ENCODE data around the gene RASAL2. TPM values are rescaled to one million over a fixed set of nuclear protein-coding genes. Genes with fewer than 3 reads are reported as not detected.

Gene RASAL2
- total RNA-seq, 1 experiment from 2014 or later = 36.8 TPM

DNA sequence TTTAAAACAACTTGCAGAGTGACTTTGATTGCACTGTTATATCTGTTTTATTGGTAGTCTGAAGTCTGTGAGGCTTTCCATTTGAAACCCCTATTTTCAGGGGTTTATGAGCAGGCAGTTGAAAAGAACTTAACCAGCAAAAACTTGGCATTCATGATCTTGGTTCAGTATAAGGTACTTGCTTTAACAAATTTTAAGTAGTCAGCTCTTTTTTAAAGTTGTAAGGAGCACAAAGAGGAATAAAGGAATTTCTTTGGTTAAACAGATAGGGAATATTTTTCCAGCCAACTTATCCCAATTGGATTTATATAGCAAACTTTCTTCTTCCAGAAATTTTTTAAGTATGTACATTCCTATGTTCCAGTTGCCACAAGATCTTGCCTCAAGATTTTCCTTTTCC lies 138.2 kb downstream of the RASAL2 start:
- no peak for DNase-seq
- H3K27me3 Mint-ChIP-seq (ENCODE audit: insufficient read depth, unreplicated experiment) = no peaks in the 10 kb centered on the region
- peaks cover 4% of the 10 kb centered on the region for H3K4me1 Mint-ChIP-seq (ENCODE audit: low read depth, unreplicated experiment)
- H3K9me3 Mint-ChIP-seq (ENCODE audit: unreplicated experiment) = no peaks in the 10 kb centered on the region
- H3K36me3 Mint-ChIP-seq (ENCODE audit: insufficient read depth, unreplicated experiment) = peaks cover 17% of the 10 kb centered on the region
- ChIA-PET CTCF (no interaction called here), POLR2A (no interaction called here)
- intact Hi-C loops (cut with micrococcal nuclease; ENCODE audit: unreplicated experiment) = no loop called here
- no peak overlapping the region for H3K4me3 Mint-ChIP-seq (ENCODE audit: unreplicated experiment)
- Histone ChIP-seq H3K36me3 (ENCODE audit: control insufficient read depth, insufficient read depth, low read length) (no peaks in the 10 kb centered on the region), H3K4me1 (no peaks in the 10 kb centered on the region), H3K27me3 (replicated peaks; ENCODE audit: control insufficient read depth, insufficient read depth, low read length) (no peaks in the 10 kb centered on the region), H3K9me3 (no peaks in the 10 kb centered on the region), H3K4me3 (ENCODE audit: low read depth, low read length) (no peak overlapping the region)
- TF ChIP-seq, protein P1, sequence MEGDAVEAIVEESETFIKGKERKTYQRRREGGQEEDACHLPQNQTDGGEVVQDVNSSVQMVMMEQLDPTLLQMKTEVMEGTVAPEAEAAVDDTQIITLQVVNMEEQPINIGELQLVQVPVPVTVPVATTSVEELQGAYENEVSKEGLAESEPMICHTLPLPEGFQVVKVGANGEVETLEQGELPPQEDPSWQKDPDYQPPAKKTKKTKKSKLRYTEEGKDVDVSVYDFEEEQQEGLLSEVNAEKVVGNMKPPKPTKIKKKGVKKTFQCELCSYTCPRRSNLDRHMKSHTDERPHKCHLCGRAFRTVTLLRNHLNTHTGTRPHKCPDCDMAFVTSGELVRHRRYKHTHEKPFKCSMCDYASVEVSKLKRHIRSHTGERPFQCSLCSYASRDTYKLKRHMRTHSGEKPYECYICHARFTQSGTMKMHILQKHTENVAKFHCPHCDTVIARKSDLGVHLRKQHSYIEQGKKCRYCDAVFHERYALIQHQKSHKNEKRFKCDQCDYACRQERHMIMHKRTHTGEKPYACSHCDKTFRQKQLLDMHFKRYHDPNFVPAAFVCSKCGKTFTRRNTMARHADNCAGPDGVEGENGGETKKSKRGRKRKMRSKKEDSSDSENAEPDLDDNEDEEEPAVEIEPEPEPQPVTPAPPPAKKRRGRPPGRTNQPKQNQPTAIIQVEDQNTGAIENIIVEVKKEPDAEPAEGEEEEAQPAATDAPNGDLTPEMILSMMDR (IDR thresholded peaks at IDR 0.05; ENCODE audit: insufficient read depth in 1 of 2, low read depth in 1 of 2, low read length in 1 of 2, severe bottlenecking in 1 of 2, unreplicated experiment in 1 of 2) = no peak
- no TSS peak for BruUV-seq (replicated peaks)
- H3K27ac Mint-ChIP-seq (ENCODE audit: unreplicated experiment) = no peak overlapping the region

DNA sequence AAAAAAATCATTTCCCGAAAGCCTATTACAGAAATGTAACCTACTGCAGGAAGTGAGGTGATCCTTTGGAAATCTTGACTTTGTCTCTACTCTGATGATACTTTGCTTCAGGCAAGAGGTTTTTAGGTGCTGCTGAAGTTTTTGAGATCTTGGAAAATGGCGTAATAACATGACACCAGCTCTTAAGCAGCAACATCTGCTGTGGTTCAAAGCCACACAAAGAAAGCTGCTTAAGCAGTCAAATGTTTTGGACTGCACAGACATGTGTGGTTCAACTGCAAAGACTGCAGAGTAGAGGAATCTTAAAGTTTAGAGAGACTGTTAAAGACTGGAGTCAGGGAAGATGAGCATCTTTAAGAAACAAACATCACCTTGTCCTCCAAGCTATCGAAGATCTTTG lies 139.0 kb downstream of the RASAL2 start:
- Histone ChIP-seq H3K27me3 (replicated peaks; ENCODE audit: control insufficient read depth, insufficient read depth, low read length) (no peaks in the 10 kb centered on the region), H3K36me3 (ENCODE audit: control insufficient read depth, insufficient read depth, low read length) (no peaks in the 10 kb centered on the region), H3K4me1 (no peaks in the 10 kb centered on the region), H3K4me3 (ENCODE audit: low read depth, low read length) (no peak overlapping the region), H3K9me3 (no peaks in the 10 kb centered on the region)
- Mint-ChIP-seq H3K9me3 (ENCODE audit: unreplicated experiment) (no peaks in the 10 kb centered on the region), H3K4me1 (ENCODE audit: low read depth, unreplicated experiment) (no peaks in the 10 kb centered on the region), H3K4me3 (ENCODE audit: unreplicated experiment) (no peak overlapping the region), H3K27me3 (ENCODE audit: insufficient read depth, unreplicated experiment) (no peaks in the 10 kb centered on the region), H3K36me3 (ENCODE audit: insufficient read depth, unreplicated experiment) (peaks cover 12% of the 10 kb centered on the region), H3K27ac (ENCODE audit: unreplicated experiment) (no peak overlapping the region)
- CTCF ChIA-PET = no interaction called here
- TF ChIP-seq, protein P1 (IDR thresholded peaks at IDR 0.05; ENCODE audit: insufficient read depth in 1 of 2, low read depth in 1 of 2, low read length in 1 of 2, severe bottlenecking in 1 of 2, unreplicated experiment in 1 of 2) = no peak
- POLR2A ChIA-PET = no interaction called here
- no TSS peak for BruUV-seq (replicated peaks)
- intact Hi-C loops (cut with micrococcal nuclease; ENCODE audit: unreplicated experiment) = no loop called here
- no peak for DNase-seq

DNA sequence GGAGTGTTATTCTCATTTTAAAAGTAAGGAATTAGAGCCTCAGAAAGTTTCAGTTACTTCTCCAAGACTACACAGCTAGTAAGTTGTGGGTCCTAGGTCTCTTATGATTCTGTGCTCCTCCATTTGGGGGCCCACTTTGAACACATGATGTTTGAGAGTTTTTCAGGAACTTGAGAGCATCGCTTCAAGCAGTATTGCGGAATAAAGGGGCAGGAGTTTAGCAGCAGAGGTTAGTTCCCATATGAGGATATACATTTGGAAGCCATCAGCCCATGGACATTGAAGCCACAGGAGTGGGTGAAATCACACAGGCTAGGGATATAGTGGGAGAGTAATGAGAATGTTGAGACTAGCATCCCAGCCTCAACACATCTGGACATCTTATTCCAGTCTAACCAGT lies 143.2 kb downstream of the RASAL2 start:
- Histone ChIP-seq H3K4me3 (ENCODE audit: low read depth, low read length) (no peak overlapping the region), H3K9me3 (no peaks in the 10 kb centered on the region), H3K4me1 (peaks cover 15% of the 10 kb centered on the region; the same call in 1 of the 2 replicates), H3K27me3 (replicated peaks; ENCODE audit: control insufficient read depth, insufficient read depth, low read length) (no peaks in the 10 kb centered on the region), H3K36me3 (ENCODE audit: control insufficient read depth, insufficient read depth, low read length) (no peaks in the 10 kb centered on the region)
- no peak for DNase-seq
- H3K27ac Mint-ChIP-seq (ENCODE audit: unreplicated experiment) = no peak overlapping the region
- BruUV-seq (replicated peaks) = no TSS peak
- TF ChIP-seq, protein P1 (IDR thresholded peaks at IDR 0.05; ENCODE audit: insufficient read depth in 1 of 2, low read depth in 1 of 2, low read length in 1 of 2, severe bottlenecking in 1 of 2, unreplicated experiment in 1 of 2) = no peak
- no peak overlapping the region for H3K4me3 Mint-ChIP-seq (ENCODE audit: unreplicated experiment)
- peaks cover 8% of the 10 kb centered on the region for H3K4me1 Mint-ChIP-seq (ENCODE audit: low read depth, unreplicated experiment)
- ChIA-PET CTCF (interaction anchor here (0.7 kb wide), 1 partner anchor 22 kb away, joined by 3 read pairs; no protein-coding TSS in a partner anchor), POLR2A (no interaction called here)
- intact Hi-C loops (cut with micrococcal nuclease; ENCODE audit: unreplicated experiment) = no loop called here
- H3K9me3 Mint-ChIP-seq (ENCODE audit: unreplicated experiment) = no peaks in the 10 kb centered on the region
- peaks cover 6% of the 10 kb centered on the region for H3K36me3 Mint-ChIP-seq (ENCODE audit: insufficient read depth, unreplicated experiment)
- H3K27me3 Mint-ChIP-seq (ENCODE audit: insufficient read depth, unreplicated experiment) = no peaks in the 10 kb centered on the region
